SK-N-SH treated with all-trans-retinoic acid at 6 μM for 48 hours (cell line): ENCODE results near the gene PLEKHG2.

ENCODE experiments used
- ATAC-seq: fragments of 200-7000 bp; cut with Tn5 transposase; 3 replicates; pipeline ENCODE4 v1.9.1; 2020; ENCODE audit warnings: mild to moderate bottlenecking, moderate library complexity
- ARNTL ChIP-seq: fragments of 450-650 bp; formaldehyde crosslinking; IDR thresholded peaks from 2 replicates; pipeline ENCODE4 v1.5.0; 2020; ENCODE audit warnings: low read depth, mild to moderate bottlenecking, moderate library complexity, borderline replicate concordance
- BACH2 ChIP-seq: fragments of 250-450 bp; sonication (Bioruptor Pico); IDR thresholded peaks from 2 replicates; pipeline ENCODE4 v1.9.0; 2021; ENCODE audit warnings: mild to moderate bottlenecking, borderline replicate concordance
- CREB5 ChIP-seq: fragments of 250-450 bp; sonication (Bioruptor Pico); IDR thresholded peaks from 2 replicates; pipeline ENCODE4 v1.5.1; 2020; ENCODE audit warnings: low read depth, mild to moderate bottlenecking, moderate library complexity
- CSDC2 ChIP-seq: fragments of 250-450 bp; sonication (Bioruptor Pico); IDR thresholded peaks from 2 replicates; pipeline ENCODE4 v1.5.0; 2020; ENCODE audit warnings: mild to moderate bottlenecking, moderate library complexity
- CSRNP3 ChIP-seq: fragments of 250-450 bp; sonication (Bioruptor Pico); IDR thresholded peaks from 2 replicates; pipeline ENCODE4 v1.5.1; 2021; ENCODE audit warnings: mild to moderate bottlenecking, moderate library complexity
- ESRRG ChIP-seq: fragments of 250-450 bp; sonication (Bioruptor Pico); IDR thresholded peaks from 2 replicates; pipeline ENCODE4 v1.6.1; 2021; ENCODE audit warnings: mild to moderate bottlenecking
- GLIS3 ChIP-seq: fragments of 250-450 bp; sonication (Bioruptor Pico); IDR thresholded peaks from 2 replicates; pipeline ENCODE4 v1.5.0; 2020; ENCODE audit warnings: mild to moderate bottlenecking, moderate library complexity
- OSR1 ChIP-seq: fragments of 250-450 bp; sonication (Bioruptor Pico); IDR thresholded peaks from 2 replicates; pipeline ENCODE4 v1.8.0; 2022; ENCODE audit warnings: moderate library complexity, mild to moderate bottlenecking, inconsistent platforms
- PATZ1 ChIP-seq: fragments of 250-450 bp; sonication (Bioruptor Pico); IDR thresholded peaks from 2 replicates; pipeline ENCODE4 v1.8.0; 2020; ENCODE audit warnings: mild to moderate bottlenecking, moderate library complexity, borderline replicate concordance
- POU6F1 ChIP-seq: fragments of 250-450 bp; sonication (Bioruptor Pico); IDR thresholded peaks from 2 replicates; pipeline ENCODE4 v1.8.0; 2021; ENCODE audit warnings: low read depth, mild to moderate bottlenecking, moderate library complexity, borderline replicate concordance
- PPARA ChIP-seq: fragments of 250-450 bp; sonication (Bioruptor Pico); IDR thresholded peaks from 2 replicates; pipeline ENCODE4 v1.5.0; 2020; ENCODE audit warnings: mild to moderate bottlenecking, borderline replicate concordance
- RARB ChIP-seq: fragments of 250-450 bp; sonication (Bioruptor Pico); IDR thresholded peaks from 2 replicates; pipeline ENCODE4 v1.8.0; 2021; ENCODE audit warnings: mild to moderate bottlenecking, moderate library complexity
- TCF4 ChIP-seq: fragments of 250-450 bp; sonication (Bioruptor Pico); IDR thresholded peaks from 2 replicates; pipeline ENCODE4 v1.8.0; 2021; ENCODE audit warnings: mild to moderate bottlenecking, moderate library complexity, borderline replicate concordance
- TOX ChIP-seq: fragments of 250-450 bp; sonication (Bioruptor Pico); IDR thresholded peaks from 2 replicates; pipeline ENCODE4 v1.8.0; 2021; ENCODE audit warnings: mild to moderate bottlenecking, moderate library complexity, borderline replicate concordance
- TSHZ2 ChIP-seq: fragments of 250-450 bp; sonication (Bioruptor Pico); IDR thresholded peaks from 2 replicates; pipeline ENCODE4 v1.5.0; 2020; ENCODE audit warnings: mild to moderate bottlenecking, moderate library complexity
- ZC3H10 ChIP-seq: fragments of 250-450 bp; sonication (Bioruptor Pico); IDR thresholded peaks from 2 replicates; pipeline ENCODE4 v1.5.1; 2021; ENCODE audit warnings: mild to moderate bottlenecking, moderate library complexity
- ZFP3 ChIP-seq: fragments of 250-450 bp; sonication (Bioruptor Pico); IDR thresholded peaks from 2 replicates; pipeline ENCODE4 v1.5.0; 2020; ENCODE audit warnings: mild to moderate bottlenecking, moderate library complexity
- ZFP30 ChIP-seq: fragments of 450-650 bp; formaldehyde crosslinking; IDR thresholded peaks from 2 replicates; pipeline ENCODE4 v1.5.0; 2022; ENCODE audit warnings: mild to moderate bottlenecking, moderate library complexity
- ZNF565 ChIP-seq: fragments of 450-650 bp; formaldehyde crosslinking; conservative IDR thresholded peaks from 2 replicates; pipeline ENCODE4 v1.5.0; 2020; ENCODE audit warnings: low read depth, mild to moderate bottlenecking, moderate library complexity
- ZNF70 ChIP-seq: fragments of 450-650 bp; formaldehyde crosslinking; IDR thresholded peaks from 2 replicates; pipeline ENCODE4 v1.5.0; 2020; ENCODE audit warnings: mild to moderate bottlenecking, moderate library complexity
- ZNF8 ChIP-seq: fragments of 450-650 bp; formaldehyde crosslinking; IDR thresholded peaks from 2 replicates; pipeline ENCODE4 v1.5.0; 2020; ENCODE audit warnings: mild to moderate bottlenecking, moderate library complexity

The PLEKHG2 gene

GRCh38 chr19:39370735-39371134 lies 41.7 kb upstream of the PLEKHG2 start:
- ATAC-seq: no peak
- TF ChIP-seq TOX (no peak), ZNF70 (CRISPR knock-in tag) (no peak), OSR1 (CRISPR knock-in tag) (no peak), CREB5 (CRISPR knock-in tag) (no peak), TCF4 (CRISPR knock-in tag) (no peak), TSHZ2 (CRISPR knock-in tag) (no peak), POU6F1 (CRISPR knock-in tag) (no peak), PATZ1 (no peak), ZFP3 (no peak), ARNTL (CRISPR knock-in tag) (no peak), ZFP30 (no peak), ESRRG (CRISPR knock-in tag) (no peak)

GRCh38 chr19:39372047-39372802 lies 40.2 kb upstream of the PLEKHG2 start:
- ATAC-seq: peak; percentile 94

GRCh38 chr19:39372941-39373340 lies 39.5 kb upstream of the PLEKHG2 start:
- ATAC-seq: no peak
- TF ChIP-seq ZFP3: no peak
- no peak for TF ChIP-seq ZFP30
- no peak for TF ChIP-seq ZNF70 (CRISPR knock-in tag)
- TF ChIP-seq PPARA (CRISPR knock-in tag): no peak
- no peak for TF ChIP-seq RARB (CRISPR knock-in tag)
- no peak for TF ChIP-seq CREB5 (CRISPR knock-in tag)
- TF ChIP-seq ZC3H10 (CRISPR knock-in tag): no peak
- TF ChIP-seq GLIS3 (CRISPR knock-in tag): no peak
- no peak for TF ChIP-seq TCF4 (CRISPR knock-in tag)
- TF ChIP-seq ZNF8 (CRISPR knock-in tag): no peak
- no peak for TF ChIP-seq PATZ1
- TF ChIP-seq ARNTL (CRISPR knock-in tag): no peak
- TF ChIP-seq ESRRG (CRISPR knock-in tag): no peak
- no peak for TF ChIP-seq CSDC2 (CRISPR knock-in tag)
- no peak for TF ChIP-seq ZNF565 (CRISPR knock-in tag)
- TF ChIP-seq CSRNP3 (CRISPR knock-in tag): no peak
- no peak for TF ChIP-seq TOX

More at GRCh38 chr19:39372047-39372802, 40.2 kb upstream of the PLEKHG2 start:
- TF ChIP-seq ZC3H10 (CRISPR knock-in tag) (no peak), ZNF565 (CRISPR knock-in tag) (no peak), BACH2 (no peak), CSDC2 (CRISPR knock-in tag) (no peak), GLIS3 (CRISPR knock-in tag) (no peak), TCF4 (CRISPR knock-in tag) (no peak), OSR1 (CRISPR knock-in tag) (no peak), ZFP30 (no peak)
